HG03060 (cell line): ENCODE measurements around the gene TACO1.
A peak's percentile ranks its signal among the peaks of the same experiment; 100 is the strongest.

Source experiments
- ATAC-seq: cut with Tn5 transposase; IDR thresholded peaks from one replicate; pipeline ENCODE4 v1.9.1; 2021; ENCODE audit warnings: low read depth, moderate number of reproducible peaks; ENCODE audit not compliant: unreplicated experiment

Gene TACO1

GRCh38 chr17:63634816-63635215 lies 34.1 kb downstream of the TACO1 start:
- ATAC-seq: no peak

GRCh38 chr17:63635290-63635689 lies 34.6 kb downstream of the TACO1 start:
- no peak for ATAC-seq

GRCh38 chr17:63635787-63636186 lies 35.1 kb downstream of the TACO1 start:
- ATAC-seq: no peak

GRCh38 chr17:63639125-63639524 lies 38.4 kb downstream of the TACO1 start:
- ATAC-seq: no peak

- ATAC-seq: no peak
Observed at GRCh38 chr17:63640038-63640437, 39.3 kb downstream of the TACO1 start.

- ATAC-seq: no peak
Observed at GRCh38 chr17:63641692-63642448, 41.2 kb downstream of the TACO1 start.

- no peak for ATAC-seq
Observed at GRCh38 chr17:63644846-63645245, 44.2 kb downstream of the TACO1 start.

- ATAC-seq: no peak
Observed at GRCh38 chr17:63645775-63646487, 45.2 kb downstream of the TACO1 start.

GRCh38 chr17:63646488-63646806 lies 45.8 kb downstream of the TACO1 start:
- peak; percentile 80 for ATAC-seq

GRCh38 chr17:63647065-63647725 lies 46.5 kb downstream of the TACO1 start:
- ATAC-seq: no peak

GRCh38 chr17:63647936-63648335 lies 47.2 kb downstream of the TACO1 start:
- ATAC-seq: no peak

GRCh38 chr17:63649813-63650212 lies 49.1 kb downstream of the TACO1 start:
- no peak for ATAC-seq

- no peak for ATAC-seq
Observed at GRCh38 chr17:63652106-63652505, 51.4 kb downstream of the TACO1 start.

GRCh38 chr17:63653050-63653449 lies 52.4 kb downstream of the TACO1 start:
- no peak for ATAC-seq

- ATAC-seq: no peak
Observed at GRCh38 chr17:63657786-63658185, 57.1 kb downstream of the TACO1 start.
